ENCODE data around the gene PRTFDC1. TPM values are rescaled to one million over a fixed set of nuclear protein-coding genes. Genes with fewer than 3 reads are reported as not detected.

Gene PRTFDC1
- polyA plus RNA-seq, 1 experiment, result 46.8 TPM

- POLR2A ChIA-PET, result interaction anchor here (1.6 kb wide), 1 partner anchor 57 kb away, joined by 8 read pairs; the partner anchor contains the start of gene PRTFDC1
Observed at GRCh38 chr10:24894728-24895127, 57.7 kb downstream of the PRTFDC1 start.

GRCh38 chr10:24894309-24894708 is 58.1 kb downstream of the PRTFDC1 start:
- Histone ChIP-seq H3K4me3 (ENCODE audit: low read depth, low read length) (no peak overlapping the region), H3K27me3 (ENCODE audit: control insufficient read depth, insufficient read depth, low read length) (no peaks in the 10 kb centered on the region), H3K9me3 (ENCODE audit: control insufficient read depth, insufficient read depth, low read length) (no peaks in the 10 kb centered on the region), H3K27ac (ENCODE audit: low read depth, low read length) (peak overlapping the region; percentile 57)
- ChIA-PET POLR2A (interaction anchor here (1.6 kb wide), 1 partner anchor 58 kb away, joined by 8 read pairs; the partner anchor contains the start of gene PRTFDC1), CTCF (interaction anchor here (0.6 kb wide), 2 partner anchors 82 to 151 kb away, joined by 3 to 4 read pairs; no protein-coding TSS in a partner anchor)
- DNase-seq (ENCODE audit: low read depth, low spot score), result peak; percentile 87
- TF ChIP-seq, protein P1, sequence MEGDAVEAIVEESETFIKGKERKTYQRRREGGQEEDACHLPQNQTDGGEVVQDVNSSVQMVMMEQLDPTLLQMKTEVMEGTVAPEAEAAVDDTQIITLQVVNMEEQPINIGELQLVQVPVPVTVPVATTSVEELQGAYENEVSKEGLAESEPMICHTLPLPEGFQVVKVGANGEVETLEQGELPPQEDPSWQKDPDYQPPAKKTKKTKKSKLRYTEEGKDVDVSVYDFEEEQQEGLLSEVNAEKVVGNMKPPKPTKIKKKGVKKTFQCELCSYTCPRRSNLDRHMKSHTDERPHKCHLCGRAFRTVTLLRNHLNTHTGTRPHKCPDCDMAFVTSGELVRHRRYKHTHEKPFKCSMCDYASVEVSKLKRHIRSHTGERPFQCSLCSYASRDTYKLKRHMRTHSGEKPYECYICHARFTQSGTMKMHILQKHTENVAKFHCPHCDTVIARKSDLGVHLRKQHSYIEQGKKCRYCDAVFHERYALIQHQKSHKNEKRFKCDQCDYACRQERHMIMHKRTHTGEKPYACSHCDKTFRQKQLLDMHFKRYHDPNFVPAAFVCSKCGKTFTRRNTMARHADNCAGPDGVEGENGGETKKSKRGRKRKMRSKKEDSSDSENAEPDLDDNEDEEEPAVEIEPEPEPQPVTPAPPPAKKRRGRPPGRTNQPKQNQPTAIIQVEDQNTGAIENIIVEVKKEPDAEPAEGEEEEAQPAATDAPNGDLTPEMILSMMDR (IDR thresholded peaks at IDR 0.05; ENCODE audit: low read depth, low read length), result no peak

More at GRCh38 chr10:24894728-24895127, 57.7 kb downstream of the PRTFDC1 start:
- no peak for DNase-seq (ENCODE audit: low read depth, low spot score)
- Histone ChIP-seq H3K9me3 (ENCODE audit: control insufficient read depth, insufficient read depth, low read length) (no peaks in the 10 kb centered on the region), H3K27ac (ENCODE audit: low read depth, low read length) (peak overlapping the region; percentile 57), H3K4me3 (ENCODE audit: low read depth, low read length) (no peak overlapping the region), H3K27me3 (ENCODE audit: control insufficient read depth, insufficient read depth, low read length) (no peaks in the 10 kb centered on the region)
- TF ChIP-seq, protein P1 (IDR thresholded peaks at IDR 0.05; ENCODE audit: low read depth, low read length), result no peak
- CTCF ChIA-PET, result interaction anchor here (0.6 kb wide), 1 partner anchor 151 kb away, joined by 4 read pairs; no protein-coding TSS in a partner anchor

- no peak for DNase-seq (ENCODE audit: low read depth, low spot score)
- Histone ChIP-seq H3K4me3 (ENCODE audit: low read depth, low read length) (no peak overlapping the region), H3K27me3 (ENCODE audit: control insufficient read depth, insufficient read depth, low read length) (no peaks in the 10 kb centered on the region), H3K27ac (ENCODE audit: low read depth, low read length) (no peak overlapping the region), H3K9me3 (ENCODE audit: control insufficient read depth, insufficient read depth, low read length) (no peaks in the 10 kb centered on the region)
- ChIA-PET CTCF (no interaction called here), POLR2A (no interaction called here)
- TF ChIP-seq, protein P1 (IDR thresholded peaks at IDR 0.05; ENCODE audit: low read depth, low read length), result no peak
Observed at GRCh38 chr10:24893127-24893526, 59.3 kb downstream of the PRTFDC1 start.

DNA sequence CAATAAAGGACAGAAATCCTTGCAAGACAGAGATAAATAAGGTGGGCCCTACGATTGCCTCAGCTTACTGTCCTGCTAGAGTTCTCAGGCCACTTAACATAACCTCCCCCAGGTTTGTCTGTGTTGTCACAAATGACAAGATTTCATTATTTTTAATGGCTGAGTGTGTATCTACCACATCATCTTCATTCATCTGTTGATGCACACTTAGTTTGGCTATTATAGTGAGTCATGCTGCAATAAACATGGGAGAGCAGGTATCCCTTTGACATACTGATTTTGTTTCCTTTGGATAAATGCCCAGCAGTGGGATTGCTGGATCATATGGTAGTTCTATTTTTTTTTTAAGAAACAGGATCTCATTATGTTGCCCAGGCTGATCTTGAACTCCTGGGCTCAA is 60.6 kb downstream of the PRTFDC1 start:
- Histone ChIP-seq H3K9me3 (ENCODE audit: control insufficient read depth, insufficient read depth, low read length) (no peaks in the 10 kb centered on the region), H3K4me3 (ENCODE audit: low read depth, low read length) (no peak overlapping the region), H3K27ac (ENCODE audit: low read depth, low read length) (no peak overlapping the region), H3K27me3 (ENCODE audit: control insufficient read depth, insufficient read depth, low read length) (no peaks in the 10 kb centered on the region)
- TF ChIP-seq, protein P1 (IDR thresholded peaks at IDR 0.05; ENCODE audit: low read depth, low read length), result no peak
- ChIA-PET CTCF (interaction anchor here (0.6 kb wide), 1 partner anchor 14 kb away, joined by 3 read pairs; no protein-coding TSS in a partner anchor), POLR2A (no interaction called here)
- peak; percentile 72 for DNase-seq (ENCODE audit: low read depth, low spot score)

DNA sequence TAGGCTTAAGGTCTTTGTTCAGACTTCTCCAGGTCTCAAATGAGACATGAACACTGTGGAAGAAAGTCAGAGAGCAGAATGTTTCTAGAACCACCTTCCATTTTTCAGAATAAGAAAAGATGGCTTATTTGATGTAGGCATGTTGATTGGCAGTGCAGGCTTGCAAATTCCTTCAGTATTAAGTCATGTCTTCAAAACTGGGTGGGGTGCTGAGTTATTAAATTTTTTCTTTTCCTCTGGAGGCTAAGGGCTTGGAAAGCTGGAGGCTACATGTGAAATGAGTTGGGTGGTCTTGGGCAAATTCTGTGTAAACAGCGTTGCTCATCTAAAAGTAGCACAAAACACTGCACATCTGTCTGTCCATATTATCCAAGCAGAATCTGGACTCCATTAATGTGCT is 62.8 kb downstream of the PRTFDC1 start:
- CTCF ChIA-PET, result interaction anchor here (1.1 kb wide), 1 partner anchor 18 kb away, joined by 3 read pairs; no protein-coding TSS in a partner anchor
- H3K27me3 ChIP-seq (ENCODE audit: control insufficient read depth, insufficient read depth, low read length), result no peaks in the 10 kb centered on the region
- no peak overlapping the region for H3K27ac ChIP-seq (ENCODE audit: low read depth, low read length)
- POLR2A ChIA-PET, result interaction anchor here (0.5 kb wide), 1 partner anchor 126 kb away, joined by 10 read pairs; no protein-coding TSS in a partner anchor
- TF ChIP-seq, protein P1 (IDR thresholded peaks at IDR 0.05; ENCODE audit: low read depth, low read length), result no peak
- DNase-seq (ENCODE audit: low read depth, low spot score), result no peak
- no peaks in the 10 kb centered on the region for H3K9me3 ChIP-seq (ENCODE audit: control insufficient read depth, insufficient read depth, low read length)
- no peak overlapping the region for H3K4me3 ChIP-seq (ENCODE audit: low read depth, low read length)

Measured in AG04450 (cell line).